CD4-positive, CD25-positive, alpha-beta regulatory T cell (primary cell): ENCODE measurements around the gene TNFSF11. TPM values are rescaled to one million over a fixed set of nuclear protein-coding genes. Genes with fewer than 3 reads are reported as not detected.

Source experiments
- ATAC-seq, 2 donors: fragments of 150-1000 bp; cut with Tn5 transposase; one replicate each; pipeline ENCODE4 v1.10.0; 2021; ENCODE audit warnings: low read depth in 2 of 2, moderate number of reproducible peaks in 2 of 2, moderate library complexity in 1 of 2
- DNase-seq, 3 donors: peaks; one replicate each; pipeline versions ENCODE4 v3.0.0 to v3.0.0-alpha.2; 2012 to 2022; ENCODE audit warnings: mixed read lengths in 1 of 3
- H3K27ac ChIP-seq: one replicate; pipeline ENCODE4 v1.7.0; 2013; ENCODE audit warnings: mild to moderate bottlenecking, low read length; ENCODE audit not compliant: insufficient read depth, poor library complexity, severe bottlenecking
- H3K27me3 ChIP-seq: one replicate; pipeline ENCODE4 v1.7.0; 2013; ENCODE audit warnings: low read length; ENCODE audit not compliant: control insufficient read depth, insufficient read depth
- H3K36me3 ChIP-seq: one replicate; pipeline ENCODE4 v1.7.0; 2013; ENCODE audit warnings: mild to moderate bottlenecking, low read length, moderate library complexity; ENCODE audit not compliant: control insufficient read depth, insufficient read depth
- H3K4me1 ChIP-seq: 2 replicates; pipeline ENCODE4 v1.7.0; 2013; ENCODE audit warnings: mild to moderate bottlenecking, low read length; ENCODE audit not compliant: insufficient read depth, control insufficient read depth, poor library complexity, severe bottlenecking
- H3K4me3 ChIP-seq: one replicate; pipeline ENCODE4 v1.7.0; 2013; ENCODE audit warnings: low read depth, mild to moderate bottlenecking, low read length, moderate library complexity
- H3K9me3 ChIP-seq, 2 experiments: 1 replicate in 1 of 2; 2 replicates in 1 of 2; pipeline ENCODE4 v1.7.0; 2013; ENCODE audit warnings: low read length in 2 of 2, mild to moderate bottlenecking in 1 of 2, moderate library complexity in 1 of 2; ENCODE audit not compliant: control insufficient read depth in 2 of 2
- H3K27ac Mint-ChIP-seq, 3 donors: one replicate each; pipeline ENCODE4 v1.8.0; 2020 to 2022; ENCODE audit warnings: mild to moderate bottlenecking in 3 of 3, mixed read lengths in 3 of 3, moderate library complexity in 2 of 3
- H3K27me3 Mint-ChIP-seq: one replicate; pipeline ENCODE4 v1.8.0; 2022; ENCODE audit warnings: mild to moderate bottlenecking, mixed read lengths
- H3K36me3 Mint-ChIP-seq: one replicate; pipeline ENCODE4 v1.8.0; 2020; ENCODE audit warnings: mixed read lengths
- H3K4me1 Mint-ChIP-seq, 4 donors: one replicate each; pipeline ENCODE4 v1.8.0; 2020 to 2022; ENCODE audit warnings: mixed read lengths in 4 of 4, mild to moderate bottlenecking in 1 of 4
- H3K4me3 Mint-ChIP-seq, 4 donors: one replicate each; pipeline ENCODE4 v1.8.0; 2020 to 2022; ENCODE audit warnings: mild to moderate bottlenecking in 4 of 4, mixed read lengths in 4 of 4, moderate library complexity in 3 of 4
- H3K9me3 Mint-ChIP-seq, 7 donors: one replicate each; pipeline ENCODE4 v1.8.0; 2020 to 2022; ENCODE audit warnings: mixed read lengths in 7 of 7, mild to moderate bottlenecking in 3 of 7, moderate library complexity in 2 of 7
- polyA plus RNA-seq, 4 donors: library from polyadenylated mRNA; unstranded; fragments of 300-500 nt; fragmentation: Illumina TruSeq; gene quantifications; one replicate each; pipeline ENCODE4 v1.2.3, GENCODE V29; 2021
- total RNA-seq: library from RNA; stranded (reverse); gene quantifications from one replicate; pipeline ENCODE4 v1.2.3, GENCODE V29; 2022

The TNFSF11 gene
- total and polyA plus RNA-seq, 5 donors from 2014 or later, result 0.13 to 1.3 (median 0.23) TPM; not detected in 2

DNA sequence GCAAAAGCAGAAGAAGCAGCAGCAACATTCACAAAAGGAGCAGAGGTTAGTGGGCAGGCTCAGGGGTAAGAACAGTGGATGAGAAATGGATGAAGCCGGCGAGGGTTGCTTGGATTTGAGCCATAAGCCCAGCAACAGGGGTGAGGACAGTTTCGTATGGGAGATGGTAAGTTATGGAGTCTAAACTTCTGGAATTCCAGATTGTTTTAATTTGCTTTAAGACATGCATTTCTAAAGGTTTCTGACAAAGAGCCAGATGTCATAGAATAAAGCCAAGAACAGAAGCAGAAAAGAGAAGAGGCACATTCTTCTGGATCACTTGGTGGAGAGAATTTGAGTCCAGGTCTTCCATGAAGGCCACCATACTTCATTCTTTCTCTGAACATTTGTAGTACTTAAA is 76.6 kb downstream of the TNFSF11 start:
- Histone ChIP-seq H3K4me3 (no peak overlapping the region), H3K36me3 (no peaks in the 10 kb centered on the region), H3K27ac (no peak overlapping the region), H3K27me3 (peaks cover 5% of the 10 kb centered on the region), H3K4me1 (no peaks in the 10 kb centered on the region), H3K9me3 (no peaks in the 10 kb centered on the region)
- Mint-ChIP-seq H3K4me1 (no peaks in the 10 kb centered on the region), H3K9me3 (peaks cover 0 to 3% (median 0%) of the 10 kb centered on the region in 7 donors), H3K27ac (no peak overlapping the region), H3K27me3 (peaks cover 55% of the 10 kb centered on the region), H3K36me3 (no peaks in the 10 kb centered on the region), H3K4me3 (no peak overlapping the region)
- no peak for DNase-seq
- ATAC-seq, result no peak

DNA sequence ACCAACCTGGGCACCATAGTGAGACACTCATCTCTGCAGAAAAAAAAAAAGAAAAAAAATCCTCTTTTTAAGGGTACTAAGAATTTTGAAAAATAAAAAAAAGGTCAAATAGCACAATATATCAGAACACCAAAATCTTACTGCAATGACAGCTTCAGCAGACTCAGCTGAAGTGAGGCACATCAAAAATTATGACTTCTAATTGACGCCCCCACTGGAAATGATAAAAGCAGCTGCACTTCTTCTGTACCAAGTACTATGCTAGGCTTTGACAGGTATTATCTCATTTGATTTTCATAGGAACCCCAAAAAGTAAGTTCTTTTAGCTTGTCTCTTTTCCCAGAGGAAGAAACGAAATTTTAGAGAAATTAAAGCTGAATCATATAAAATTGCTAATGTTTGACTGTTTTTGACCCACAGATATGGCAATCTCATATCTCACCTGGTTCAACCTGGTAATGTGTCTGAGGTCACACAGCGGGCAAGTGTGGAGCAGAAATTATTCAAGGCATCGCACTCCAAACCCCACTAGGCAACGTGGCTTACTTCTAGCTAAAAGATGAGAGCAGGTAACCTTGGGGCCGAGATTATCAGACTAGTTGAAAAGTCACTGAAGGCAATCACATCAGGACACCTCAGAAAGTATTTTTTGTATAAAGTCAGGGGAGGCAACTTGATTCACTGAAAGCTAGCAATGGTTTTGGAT is 78.1 kb downstream of the TNFSF11 start:
- Mint-ChIP-seq H3K9me3 (peaks cover 0 to 3% (median 0%) of the 10 kb centered on the region in 7 donors), H3K27me3 (peaks cover 67% of the 10 kb centered on the region)

DNA sequence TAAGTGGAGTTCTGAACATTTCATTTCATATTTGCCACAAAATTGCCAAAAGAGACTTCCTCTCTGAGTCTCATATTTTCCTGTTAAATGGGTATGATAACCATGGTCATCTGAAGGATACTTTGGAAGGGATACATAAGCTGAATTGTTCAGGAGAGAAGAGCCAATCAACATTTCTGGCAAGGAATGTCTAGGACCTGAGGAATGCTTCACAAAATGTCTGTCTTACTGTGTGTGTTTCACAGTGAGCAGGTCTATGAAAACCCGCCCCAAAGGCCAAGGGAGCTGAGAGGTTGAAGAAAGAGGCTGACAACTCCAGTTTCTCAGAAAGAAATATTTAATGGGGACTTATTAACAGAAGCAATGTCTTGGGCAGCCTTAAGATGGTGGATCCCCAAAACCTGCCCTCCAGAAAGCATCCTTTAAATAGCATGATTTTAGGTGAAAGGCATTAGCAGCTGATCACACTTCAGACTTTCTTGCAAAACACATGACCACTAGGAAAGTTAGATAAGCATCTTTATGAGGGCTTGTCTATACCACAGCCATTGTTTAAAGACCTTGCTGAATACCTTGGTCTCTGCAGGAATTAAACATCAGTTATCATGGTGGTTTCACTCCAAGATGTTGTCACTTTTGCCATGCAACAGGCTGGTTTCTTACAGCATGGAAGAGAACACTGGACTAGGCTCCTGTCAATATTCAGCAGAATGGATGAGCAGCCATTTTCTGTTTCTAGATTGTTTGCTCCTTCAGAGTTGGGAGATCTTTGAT is 78.9 kb downstream of the TNFSF11 start:
- no peak overlapping the region for H3K4me3 ChIP-seq
- Mint-ChIP-seq H3K27ac (no peak overlapping the region), H3K36me3 (no peaks in the 10 kb centered on the region), H3K4me1 (no peaks in the 10 kb centered on the region), H3K4me3 (no peak overlapping the region), H3K27me3 (peaks cover 64% of the 10 kb centered on the region), H3K9me3 (peaks cover 0 to 3% (median 0%) of the 10 kb centered on the region in 7 donors)
- DNase-seq (no peak), ATAC-seq (no peak)
- H3K4me1 ChIP-seq, result no peaks in the 10 kb centered on the region
- H3K27me3 ChIP-seq, result peaks cover 6% of the 10 kb centered on the region
- no peak overlapping the region for H3K27ac ChIP-seq
- H3K36me3 ChIP-seq, result no peaks in the 10 kb centered on the region
- no peaks in the 10 kb centered on the region for H3K9me3 ChIP-seq

More for the DNA sequence above, 78.1 kb downstream of the TNFSF11 start:
- ATAC-seq, result no peak
- Mint-ChIP-seq H3K4me1 (no peaks in the 10 kb centered on the region), H3K27ac (no peak overlapping the region), H3K36me3 (no peaks in the 10 kb centered on the region), H3K4me3 (no peak overlapping the region)
- Histone ChIP-seq H3K9me3 (no peaks in the 10 kb centered on the region), H3K27ac (no peak overlapping the region), H3K4me3 (no peak overlapping the region), H3K36me3 (no peaks in the 10 kb centered on the region), H3K4me1 (no peaks in the 10 kb centered on the region), H3K27me3 (peaks cover 6% of the 10 kb centered on the region)
- no peak for DNase-seq

DNA sequence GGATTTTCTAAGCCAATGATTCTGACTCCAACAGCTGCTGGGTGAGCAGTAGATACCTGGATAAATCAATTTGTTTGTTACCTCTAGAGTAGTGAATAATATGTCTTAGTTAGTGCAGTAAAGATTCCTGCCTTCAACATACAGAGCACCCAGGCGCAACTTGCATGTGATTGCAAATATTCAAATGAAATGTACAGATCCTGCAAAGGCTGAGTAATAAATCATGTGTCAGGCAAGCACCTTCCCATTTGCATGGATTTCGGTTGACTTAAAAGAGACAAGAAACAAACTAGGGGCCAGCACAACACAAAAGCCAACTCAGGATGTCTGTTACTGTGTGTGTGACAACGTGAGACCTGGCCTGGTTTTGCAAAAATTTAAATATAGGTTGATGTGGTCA is 79.7 kb downstream of the TNFSF11 start:
- ATAC-seq (no peak), DNase-seq (no peak)
- Mint-ChIP-seq H3K36me3 (no peaks in the 10 kb centered on the region), H3K4me1 (no peaks in the 10 kb centered on the region), H3K27me3 (peaks cover 64% of the 10 kb centered on the region), H3K9me3 (peaks cover 0 to 3% (median 0%) of the 10 kb centered on the region in 7 donors), H3K27ac (no peak overlapping the region), H3K4me3 (no peak overlapping the region)
- no peaks in the 10 kb centered on the region for H3K4me1 ChIP-seq
- no peak overlapping the region for H3K27ac ChIP-seq
- H3K4me3 ChIP-seq, result no peak overlapping the region
- H3K9me3 ChIP-seq, result no peaks in the 10 kb centered on the region
- no peaks in the 10 kb centered on the region for H3K36me3 ChIP-seq
- peaks cover 6% of the 10 kb centered on the region for H3K27me3 ChIP-seq

DNA sequence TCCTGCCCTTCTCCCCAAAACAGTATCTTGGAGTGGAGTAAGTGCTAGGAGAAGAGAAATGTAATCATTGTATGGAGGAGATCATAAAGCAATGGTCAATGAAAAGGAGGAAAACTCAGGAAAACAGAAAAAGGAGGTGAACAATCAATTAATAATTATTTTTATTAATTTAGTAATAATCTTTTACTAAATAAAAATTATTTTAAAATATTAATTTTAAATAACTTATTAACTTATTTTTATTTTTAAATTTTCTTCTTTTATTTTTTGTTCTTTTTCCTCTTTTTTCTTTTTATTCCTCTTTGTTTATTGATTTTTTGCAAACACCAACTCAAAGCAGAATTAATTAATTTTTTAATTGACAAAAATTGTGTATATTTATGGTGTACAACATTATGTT is 80.3 kb downstream of the TNFSF11 start:
- Histone ChIP-seq H3K27me3 (peaks cover 7% of the 10 kb centered on the region), H3K4me1 (no peaks in the 10 kb centered on the region), H3K36me3 (no peaks in the 10 kb centered on the region), H3K4me3 (no peak overlapping the region), H3K9me3 (no peaks in the 10 kb centered on the region), H3K27ac (no peak overlapping the region)
- Mint-ChIP-seq H3K27ac (no peak overlapping the region), H3K27me3 (peaks cover 63% of the 10 kb centered on the region), H3K9me3 (peaks cover 0 to 3% (median 0%) of the 10 kb centered on the region in 7 donors), H3K4me1 (no peaks in the 10 kb centered on the region), H3K4me3 (no peak overlapping the region), H3K36me3 (no peaks in the 10 kb centered on the region)
- DNase-seq, result no peak
- no peak for ATAC-seq

DNA sequence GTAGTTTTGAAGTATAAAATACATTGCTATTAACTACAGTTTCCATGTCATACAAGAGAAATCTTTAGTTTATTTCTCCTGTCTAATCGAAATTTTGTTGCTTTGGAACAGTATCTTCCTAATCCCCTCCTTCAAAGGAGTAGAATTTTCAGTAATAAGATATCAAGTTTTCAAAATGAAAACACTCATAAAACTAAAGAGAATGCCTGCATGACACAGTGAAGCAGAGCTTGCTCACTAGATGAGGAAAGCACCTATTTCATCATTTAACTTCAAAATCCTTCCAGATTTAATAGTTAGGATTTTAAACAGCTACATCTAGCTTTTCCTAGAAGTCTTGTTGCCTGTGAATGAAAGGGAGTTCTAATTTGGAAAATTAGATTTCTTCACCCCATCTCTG is 80.8 kb downstream of the TNFSF11 start:
- peaks cover 8% of the 10 kb centered on the region for H3K27me3 ChIP-seq
- no peak for DNase-seq
- H3K9me3 ChIP-seq, result no peaks in the 10 kb centered on the region
- no peak overlapping the region for H3K4me3 ChIP-seq
- Mint-ChIP-seq H3K4me3 (no peak overlapping the region), H3K4me1 (no peaks in the 10 kb centered on the region), H3K27ac (no peak overlapping the region), H3K36me3 (no peaks in the 10 kb centered on the region), H3K27me3 (peaks cover 58% of the 10 kb centered on the region), H3K9me3 (peaks cover 0 to 2% (median 0%) of the 10 kb centered on the region in 7 donors)
- no peaks in the 10 kb centered on the region for H3K4me1 ChIP-seq
- H3K36me3 ChIP-seq, result no peaks in the 10 kb centered on the region
- no peak for ATAC-seq
- no peak overlapping the region for H3K27ac ChIP-seq

DNA sequence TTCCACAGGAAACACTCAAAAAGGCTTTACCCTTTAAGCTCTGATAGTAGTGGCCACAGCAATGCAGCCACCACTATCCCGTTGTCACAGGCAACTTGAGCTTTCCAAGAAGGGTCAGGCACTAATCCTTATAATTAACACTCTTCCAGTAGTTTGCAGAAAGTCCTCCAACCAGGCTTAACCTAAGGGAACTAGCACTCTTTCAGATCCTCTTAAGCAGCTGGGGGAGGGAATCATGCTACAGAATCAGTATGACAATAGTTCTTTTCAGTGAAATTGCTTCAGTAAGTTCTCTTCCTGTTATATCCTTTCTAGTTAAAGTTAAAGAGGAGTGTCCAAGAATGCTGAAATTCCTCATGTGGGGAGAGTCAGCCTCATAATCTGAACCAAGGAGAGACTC is 82.2 kb downstream of the TNFSF11 start:
- Mint-ChIP-seq H3K27ac (no peak overlapping the region), H3K4me3 (no peak overlapping the region), H3K9me3 (peaks cover 0 to 2% (median 0%) of the 10 kb centered on the region in 7 donors), H3K27me3 (peaks cover 55% of the 10 kb centered on the region), H3K36me3 (no peaks in the 10 kb centered on the region), H3K4me1 (no peaks in the 10 kb centered on the region)
- Histone ChIP-seq H3K9me3 (no peaks in the 10 kb centered on the region), H3K4me1 (no peaks in the 10 kb centered on the region), H3K36me3 (no peaks in the 10 kb centered on the region), H3K4me3 (no peak overlapping the region), H3K27me3 (peaks cover 13% of the 10 kb centered on the region), H3K27ac (no peak overlapping the region)
- DNase-seq, result no peak
- ATAC-seq, result no peak
